Measurements from ENCODE around the gene RTN3.

Gene RTN3

GRCh38 chr11:63736864-63737263, 55.6 kb downstream of the RTN3 start:
- no peak for TF ChIP-seq CTCF (IDR thresholded peaks at IDR 0.05; ENCODE audit: low read depth, low read length, missing control alignments)
- no peak overlapping the region for H3K4me3 ChIP-seq (replicated peaks; ENCODE audit: low read depth, low read length)
- DNase-seq (ENCODE audit: extremely low read depth, low read depth), result no peak

DNA sequence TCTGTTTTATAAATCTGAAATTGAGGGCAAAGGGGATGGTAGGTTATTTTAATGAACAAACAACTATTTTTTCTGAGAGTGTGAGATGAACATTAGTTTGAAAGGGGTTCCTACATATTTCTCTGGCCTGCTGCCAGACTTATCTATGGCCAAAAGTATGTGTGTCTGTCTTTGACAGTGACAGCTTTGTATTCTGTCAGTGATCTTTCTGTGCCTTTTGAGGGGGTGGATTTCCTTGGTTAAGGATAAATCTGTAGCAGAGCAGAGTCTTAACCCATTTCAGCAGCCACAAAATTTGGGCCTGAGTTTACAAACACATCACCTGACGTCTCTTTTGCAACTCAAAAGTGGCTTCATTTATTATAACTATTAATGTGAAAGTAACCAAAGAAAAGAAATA, 56.4 kb downstream of the RTN3 start:
- DNase-seq (ENCODE audit: extremely low read depth, low read depth), result no peak
- H3K4me3 ChIP-seq (replicated peaks; ENCODE audit: low read depth, low read length), result no peak overlapping the region
- no peak for TF ChIP-seq CTCF (IDR thresholded peaks at IDR 0.05; ENCODE audit: low read depth, low read length, missing control alignments)

DNA sequence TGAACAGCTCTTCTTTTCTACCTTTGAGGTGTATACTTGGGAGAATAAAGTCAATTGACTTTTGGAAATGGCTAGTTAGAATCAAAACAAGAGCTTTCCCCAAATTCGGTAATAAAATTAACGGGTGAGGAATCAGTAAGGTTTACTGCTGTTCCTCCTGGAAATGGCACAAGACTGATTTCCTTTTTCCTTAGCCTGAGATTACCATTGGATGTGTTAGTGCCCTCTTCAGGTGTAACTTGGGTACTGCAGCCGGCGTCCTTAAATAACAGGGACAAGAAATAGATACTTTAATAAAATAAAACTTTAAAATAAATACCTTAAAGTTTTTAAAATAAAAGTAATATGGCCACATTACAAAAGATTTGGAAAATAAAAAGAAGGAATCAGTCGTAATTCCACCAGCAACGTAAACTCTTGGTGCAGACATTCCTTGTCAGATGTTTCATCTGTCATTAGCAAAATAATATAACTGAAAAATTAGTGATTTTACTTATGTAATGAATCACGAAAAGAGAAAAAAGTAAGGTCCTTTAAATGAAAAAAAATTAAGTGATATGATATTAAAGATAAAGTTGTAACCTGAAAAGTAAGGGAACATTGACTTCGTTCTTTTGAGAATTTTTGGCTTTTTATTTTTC, 57.5 kb downstream of the RTN3 start:
- H3K4me3 ChIP-seq (replicated peaks; ENCODE audit: low read depth, low read length), result no peak overlapping the region
- TF ChIP-seq CTCF (IDR thresholded peaks at IDR 0.05; ENCODE audit: low read depth, low read length, missing control alignments), result peak; percentile 91
- peak; percentile 54 for DNase-seq (ENCODE audit: extremely low read depth, low read depth)

GRCh38 chr11:63745304-63746170, 64.2 kb downstream of the RTN3 start:
- no peak overlapping the region for H3K4me3 ChIP-seq (replicated peaks; ENCODE audit: low read depth, low read length)
- no peak for TF ChIP-seq CTCF (IDR thresholded peaks at IDR 0.05; ENCODE audit: low read depth, low read length, missing control alignments)
- no peak for DNase-seq (ENCODE audit: extremely low read depth, low read depth)

DNA sequence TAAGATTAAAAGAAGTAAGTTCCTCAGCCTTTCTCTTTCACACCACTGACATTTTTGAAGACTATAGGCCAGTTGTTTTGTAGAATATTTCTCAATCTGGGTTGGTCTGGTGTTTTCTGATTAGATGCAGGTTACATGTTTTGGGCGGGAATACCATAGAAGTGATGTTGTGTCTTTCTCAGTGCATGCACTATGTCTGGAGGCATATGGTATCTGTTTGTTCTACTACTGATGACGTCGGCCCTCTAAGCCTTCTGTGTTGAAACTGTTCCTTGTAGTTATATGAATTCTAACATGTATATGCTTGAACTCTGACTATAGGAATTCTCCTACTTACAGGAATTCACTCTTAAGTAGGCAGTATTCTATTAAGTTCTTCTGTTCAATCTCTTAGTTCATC, 65.7 kb downstream of the RTN3 start:
- DNase-seq (ENCODE audit: extremely low read depth, low read depth), result no peak
- no peak for TF ChIP-seq CTCF (IDR thresholded peaks at IDR 0.05; ENCODE audit: low read depth, low read length, missing control alignments)
- no peak overlapping the region for H3K4me3 ChIP-seq (replicated peaks; ENCODE audit: low read depth, low read length)

GRCh38 chr11:63749624-63750023, 68.3 kb downstream of the RTN3 start:
- no peak overlapping the region for H3K4me3 ChIP-seq (replicated peaks; ENCODE audit: low read depth, low read length)
- DNase-seq (ENCODE audit: extremely low read depth, low read depth), result no peak
- no peak for TF ChIP-seq CTCF (IDR thresholded peaks at IDR 0.05; ENCODE audit: low read depth, low read length, missing control alignments)

Measured in HFF-Myc (cell line).